Omental fat pad (tissue), 4 donors: Measurements from ENCODE around the gene HOXA4. TPM values are rescaled to one million over a fixed set of nuclear protein-coding genes. Genes with fewer than 3 reads are reported as not detected.

Experiments used
- ATAC-seq: fragments of 150-250 bp; one replicate; pipeline ENCODE4 v1.9.1; 2016; ENCODE audit warnings: mild to moderate bottlenecking, moderate library complexity; ENCODE audit not compliant: low FRiP score
- DNase-seq: peaks from one replicate; pipeline ENCODE4 v3.0.0-alpha.2; 2019; ENCODE audit warnings: low spot score
- CTCF ChIP-seq, 3 donors: fragments of 450-650 bp; IDR thresholded peaks; one replicate each; pipeline ENCODE4 v1.5.1; 2016 to 2017; ENCODE audit warnings: antibody characterized with exemption in 3 of 3, mild to moderate bottlenecking in 3 of 3, moderate library complexity in 2 of 3
- total RNA-seq, 4 donors: library from RNA; depleted of rRNA; stranded (reverse); fragments of >200 nt; gene quantifications; one replicate each; pipeline ENCODE4 v1.1.0, GENCODE V29; 2016

Gene HOXA4
- total RNA-seq, 4 donors from 2014 or later, result 1.6 to 5.7 (median 3.1) TPM

- ATAC-seq (no peak), DNase-seq (no peak)
- no peak for TF ChIP-seq CTCF (IDR thresholded peaks at IDR 0.05)
Observed at GRCh38 chr7:27098578-27099451, 31.7 kb downstream of the HOXA4 start.

- no peak for ATAC-seq
- DNase-seq, result no peak
- TF ChIP-seq CTCF (IDR thresholded peaks at IDR 0.05), result no peak
Observed at GRCh38 chr7:27097686-27098577, 32.6 kb downstream of the HOXA4 start.

- TF ChIP-seq CTCF (IDR thresholded peaks at IDR 0.05), result no peak
- peak; percentile 35 for ATAC-seq
- no peak for DNase-seq
Observed at GRCh38 chr7:27096768-27097514, 33.6 kb downstream of the HOXA4 start.

- peak; percentile 68 for ATAC-seq
- peak; percentile 54 for DNase-seq
- TF ChIP-seq CTCF (IDR thresholded peaks at IDR 0.05), result no peak
Observed at GRCh38 chr7:27095897-27096767, 34.4 kb downstream of the HOXA4 start, which contains the start of gene HOXA1. Gene HOXA1 (minus strand): TSS chr7:27096000. CDS start chr7:27095912, 88 bp downstream.

GRCh38 chr7:27095050-27095896, 35.3 kb downstream of the HOXA4 start:
- no peak for DNase-seq
- peak; percentile 11 for ATAC-seq
- no peak for TF ChIP-seq CTCF (IDR thresholded peaks at IDR 0.05)
